GM12878 (cell line): Measurements from ENCODE around the gene LRCH3. TPM values are rescaled to one million over a fixed set of nuclear protein-coding genes. Genes with fewer than 3 reads are reported as not detected.

Experiments used
- ASH2L ChIP-seq: fragments of 300-600, 200-600 bp; sonication (generic); IDR thresholded peaks from 2 replicates; pipeline ENCODE4 v1.6.1; 2017; ENCODE audit warnings: low read depth, mild to moderate bottlenecking, borderline replicate concordance
- BCL3 ChIP-seq: IDR thresholded peaks from 2 replicates; pipeline ENCODE4 v1.6.1; 2011; ENCODE audit warnings: borderline replicate concordance, low read depth, mild to moderate bottlenecking, moderate library complexity, low read length; ENCODE audit not compliant: insufficient read depth, poor library complexity, severe bottlenecking
- CHD4 ChIP-seq: fragments of 200-600 bp; sonication (generic); IDR thresholded peaks from 2 replicates; pipeline ENCODE4 v1.6.1; 2016; ENCODE audit warnings: mild to moderate bottlenecking
- E2F4 ChIP-seq: IDR thresholded peaks from 2 replicates; pipeline ENCODE4 v1.6.1; 2012; ENCODE audit warnings: low read depth, low read length, improper control_type of control experiment
- EGR1 ChIP-seq, 2 experiments: IDR thresholded peaks; 1 replicate in 1 of 2; 2 replicates in 1 of 2; pipeline ENCODE4 v1.6.1; 2011 to 2012; ENCODE audit warnings: low read depth in 2 of 2, low read length in 2 of 2, borderline replicate concordance in 1 of 2, mild to moderate bottlenecking in 1 of 2, moderate library complexity in 1 of 2
- FOS ChIP-seq: IDR thresholded peaks from 3 replicates; pipeline ENCODE4 v1.6.1; 2011; ENCODE audit warnings: borderline replicate concordance; ENCODE audit not compliant: insufficient read length; ENCODE audit errors: extremely low read depth
- FOXM1 ChIP-seq: IDR thresholded peaks from 2 replicates; pipeline ENCODE4 v1.6.1; 2012; ENCODE audit warnings: low read depth, mild to moderate bottlenecking, inconsistent platforms, low read length, moderate library complexity
- KAT2A ChIP-seq: conservative IDR thresholded peaks from 2 replicates; pipeline ENCODE4 v1.6.1; 2011; ENCODE audit warnings: low read depth, low read length; ENCODE audit not compliant: control insufficient read depth
- MTA3 ChIP-seq: IDR thresholded peaks from 2 replicates; pipeline ENCODE4 v1.6.1; 2012; ENCODE audit warnings: low read length, inconsistent platforms, borderline replicate concordance
- NR2F1 ChIP-seq: fragments of 450-650 bp; conservative IDR thresholded peaks from 2 replicates; pipeline ENCODE4 v1.6.1; 2017; ENCODE audit warnings: mild to moderate bottlenecking
- RBBP5 ChIP-seq: fragments of 200-600 bp; sonication (generic); conservative IDR thresholded peaks from 2 replicates; pipeline ENCODE4 v1.6.1; 2016
- SMAD5 ChIP-seq: IDR thresholded peaks from 2 replicates; pipeline ENCODE4 v1.6.1; 2016; ENCODE audit warnings: antibody characterized with exemption, low read depth
- SPI1 ChIP-seq: IDR thresholded peaks from 2 replicates; pipeline ENCODE4 v1.6.1; 2011; ENCODE audit warnings: low read depth, mild to moderate bottlenecking, low read length, moderate library complexity, borderline replicate concordance; ENCODE audit not compliant: insufficient read depth
- TAF1 ChIP-seq: IDR thresholded peaks from 2 replicates; pipeline ENCODE4 v1.6.1; 2011; ENCODE audit warnings: mild to moderate bottlenecking, low read depth, low read length, borderline replicate concordance
- YBX1 ChIP-seq: fragments of 450-650 bp; IDR thresholded peaks from 2 replicates; pipeline ENCODE4 v1.6.1; 2016; ENCODE audit warnings: antibody characterized with exemption
- ZBTB40 ChIP-seq: fragments of 450-650 bp; IDR thresholded peaks from 2 replicates; pipeline ENCODE4 v1.6.1; 2016; ENCODE audit warnings: mild to moderate bottlenecking, moderate library complexity, borderline replicate concordance
- ZNF207 ChIP-seq: fragments of 450-650 bp; IDR thresholded peaks from 2 replicates; pipeline ENCODE4 v1.6.1; 2014; ENCODE audit warnings: antibody characterized with exemption, mild to moderate bottlenecking, borderline replicate concordance
- ZNF687 ChIP-seq: fragments of 450-650 bp; IDR thresholded peaks from 2 replicates; pipeline ENCODE4 v1.6.1; 2017; ENCODE audit warnings: mild to moderate bottlenecking, moderate library complexity
- polyA plus RNA-seq, 11 experiments: library from polyadenylated mRNA; depleted of rRNA in 4 of 11; unstranded in 6 of 11; stranded (reverse) in 5 of 11; fragments of >200 nt; fragmentation: Nextera tagmentation in 4 of 11; fragmentation: Illumina TruSeq in 1 of 11; extraction: Ambion mirVana in 4 of 11; extraction: Trizol in 1 of 11; gene quantifications; 1 replicate in 1 of 11; 2 replicates in 10 of 11; pipeline versions ENCODE4 v1.2.1 to v1.2.3, GENCODE V29; 2011 to 2016; ENCODE audit warnings: inconsistent platforms in 2 of 11, missing spikeins in 2 of 11, low read depth in 1 of 11
- total RNA-seq, 4 experiments: library from RNA; depleted of rRNA in 3 of 4; stranded (reverse); fragments of >200 nt in 3 of 4; fragmentation: Illumina TruSeq in 1 of 4; extraction: Trizol in 1 of 4; gene quantifications; 2 replicates each; pipeline versions ENCODE4 v1.2.1 to v1.2.3, GENCODE V29; 2013 to 2021

The LRCH3 gene
- total and polyA plus RNA-seq, 10 of the 15 experiments (the other 5 are each of a cell fraction or from before 2014, with no cell fraction given) = 3.9 to 136 (median 40.6) TPM

- TF ChIP-seq KAT2A (no peak), TAF1 (0 out of 2 replicates have a peak, but pooled peaks have one; percentile 32), ZBTB40 (no peak), SPI1 (no peak), SMAD5 (no peak), BCL3 (peak; percentile 65), ASH2L (0 out of 2 replicates have a peak, but pooled peaks have one; percentile 78), YBX1 (no peak), NR2F1 (peak; percentile 47; the same call in 1 of the 2 replicates), E2F4 (no peak), FOXM1 (peak; percentile 93), EGR1 (IDR thresholded peaks at IDR 0.05; ENCODE audit: borderline replicate concordance in 1 of 2, low read depth in 2 of 2, low read length in 2 of 2) (0 out of 3 replicates have a peak, but pooled peaks of 1 of the 2 experiments have one; percentile 7), CHD4 (no peak), ZNF687 (no peak), FOS (no peak), MTA3 (0 out of 2 replicates have a peak, but pooled peaks have one; percentile 50), ZNF207 (no peak), RBBP5 (0 out of 2 replicates have a peak, but pooled peaks have one; percentile 45)
These were observed 43.1 kb downstream of the LRCH3 start (continued) for GRCh38 chr3:197833930-197834715.
